ENCODE results near the gene OASL.

OASL gene, protein sequence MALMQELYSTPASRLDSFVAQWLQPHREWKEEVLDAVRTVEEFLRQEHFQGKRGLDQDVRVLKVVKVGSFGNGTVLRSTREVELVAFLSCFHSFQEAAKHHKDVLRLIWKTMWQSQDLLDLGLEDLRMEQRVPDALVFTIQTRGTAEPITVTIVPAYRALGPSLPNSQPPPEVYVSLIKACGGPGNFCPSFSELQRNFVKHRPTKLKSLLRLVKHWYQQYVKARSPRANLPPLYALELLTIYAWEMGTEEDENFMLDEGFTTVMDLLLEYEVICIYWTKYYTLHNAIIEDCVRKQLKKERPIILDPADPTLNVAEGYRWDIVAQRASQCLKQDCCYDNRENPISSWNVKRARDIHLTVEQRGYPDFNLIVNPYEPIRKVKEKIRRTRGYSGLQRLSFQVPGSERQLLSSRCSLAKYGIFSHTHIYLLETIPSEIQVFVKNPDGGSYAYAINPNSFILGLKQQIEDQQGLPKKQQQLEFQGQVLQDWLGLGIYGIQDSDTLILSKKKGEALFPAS

DNA sequence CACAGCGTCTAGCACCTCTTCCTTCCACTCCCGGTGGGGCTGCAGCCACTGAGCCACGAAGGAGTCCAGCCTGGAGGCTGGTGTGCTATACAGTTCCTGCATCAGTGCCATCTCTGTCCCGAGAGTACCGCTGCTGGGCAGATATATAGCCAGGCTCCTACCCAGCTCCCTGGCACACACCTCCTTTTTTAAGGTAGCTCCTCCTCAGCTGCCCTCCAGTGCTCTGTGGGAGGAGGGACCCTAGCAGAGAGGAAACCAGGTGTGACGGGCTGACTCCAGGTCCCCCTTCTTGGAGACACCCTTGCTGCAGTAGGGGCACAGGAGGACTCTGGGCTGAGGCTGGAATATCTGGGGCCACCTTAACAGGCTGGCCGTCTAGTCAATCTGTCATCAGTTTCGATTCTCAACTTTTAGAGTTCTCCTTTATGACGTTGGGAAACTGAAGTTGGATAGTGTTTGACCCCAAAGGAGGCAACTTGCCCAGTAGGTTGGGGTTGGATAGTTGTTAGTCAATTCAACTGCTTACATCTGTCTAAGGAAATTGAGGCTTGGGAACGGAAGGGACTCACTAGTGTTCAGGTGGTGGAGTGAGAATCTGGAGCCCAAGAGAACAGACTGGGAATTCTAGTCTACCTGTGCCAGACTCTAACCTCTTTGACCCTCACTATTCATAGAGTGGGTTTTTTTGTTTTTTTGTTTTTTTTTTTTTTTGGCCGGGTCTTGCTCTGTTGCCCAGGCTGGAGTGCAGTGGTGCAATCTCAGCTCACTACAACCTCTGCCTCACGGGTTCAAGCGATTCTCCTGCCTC is at the start of gene OASL:
OASL (minus strand) TSS at position 386 of the 808 bp plus-strand sequence; CDS start at position 111, 275 bp downstream.
- peak in 1 of 2 donors; percentile 23 for DNase-seq
- H3K27me3 ChIP-seq: peaks cover 0 to 18% of the 10 kb centered on the region in 2 donors
- TF ChIP-seq, protein P1, sequence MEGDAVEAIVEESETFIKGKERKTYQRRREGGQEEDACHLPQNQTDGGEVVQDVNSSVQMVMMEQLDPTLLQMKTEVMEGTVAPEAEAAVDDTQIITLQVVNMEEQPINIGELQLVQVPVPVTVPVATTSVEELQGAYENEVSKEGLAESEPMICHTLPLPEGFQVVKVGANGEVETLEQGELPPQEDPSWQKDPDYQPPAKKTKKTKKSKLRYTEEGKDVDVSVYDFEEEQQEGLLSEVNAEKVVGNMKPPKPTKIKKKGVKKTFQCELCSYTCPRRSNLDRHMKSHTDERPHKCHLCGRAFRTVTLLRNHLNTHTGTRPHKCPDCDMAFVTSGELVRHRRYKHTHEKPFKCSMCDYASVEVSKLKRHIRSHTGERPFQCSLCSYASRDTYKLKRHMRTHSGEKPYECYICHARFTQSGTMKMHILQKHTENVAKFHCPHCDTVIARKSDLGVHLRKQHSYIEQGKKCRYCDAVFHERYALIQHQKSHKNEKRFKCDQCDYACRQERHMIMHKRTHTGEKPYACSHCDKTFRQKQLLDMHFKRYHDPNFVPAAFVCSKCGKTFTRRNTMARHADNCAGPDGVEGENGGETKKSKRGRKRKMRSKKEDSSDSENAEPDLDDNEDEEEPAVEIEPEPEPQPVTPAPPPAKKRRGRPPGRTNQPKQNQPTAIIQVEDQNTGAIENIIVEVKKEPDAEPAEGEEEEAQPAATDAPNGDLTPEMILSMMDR (IDR thresholded peaks at IDR 0.05): no peak
- H3K9me3 ChIP-seq: no peaks in the 10 kb centered on the region
- H3K36me3 ChIP-seq: no peaks in the 10 kb centered on the region
- H3K27ac ChIP-seq: no peak within 1 kb of the TSS
- intact Hi-C loops (cut with DNase I; ENCODE audit: low total_unique reads): no loop called here
- H3K4me1 ChIP-seq: peaks cover 0 to 9% (median 2%) of the 10 kb centered on the region in 4 donors
- peak within 1 kb of the TSS; percentile 14 to 45 for H3K4me3 ChIP-seq

DNA sequence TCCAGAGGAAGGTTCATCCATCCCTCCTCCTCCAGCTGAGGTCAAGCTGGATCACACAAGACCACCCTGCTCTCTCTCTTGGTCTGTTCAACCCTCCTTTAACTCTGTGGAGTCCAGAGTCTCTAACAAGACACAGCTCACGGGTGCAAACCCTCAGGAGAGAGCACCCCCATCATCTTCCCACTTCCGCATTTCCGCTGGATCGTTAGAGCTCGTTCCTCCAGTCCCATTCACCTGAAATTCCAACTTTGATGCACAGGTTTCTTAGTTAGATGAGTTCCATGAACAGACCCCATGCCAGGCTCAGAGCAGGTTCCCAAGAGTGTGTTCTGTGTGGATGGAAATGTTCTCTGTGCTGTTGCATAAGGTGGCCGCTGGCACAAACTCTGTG is 49.1 kb upstream of the OASL start:
- no peak overlapping the region for H3K4me3 ChIP-seq
- TF ChIP-seq, protein P1 (IDR thresholded peaks at IDR 0.05): no peak
- H3K27ac ChIP-seq: no peak overlapping the region
- H3K27me3 ChIP-seq: peaks cover 0 to under 1% of the 10 kb centered on the region in 2 donors
- H3K4me1 ChIP-seq: no peaks in the 10 kb centered on the region
- no peaks in the 10 kb centered on the region for H3K36me3 ChIP-seq
- intact Hi-C loops (cut with DNase I; ENCODE audit: low total_unique reads): no loop called here
- H3K9me3 ChIP-seq: no peaks in the 10 kb centered on the region
- DNase-seq: no peak

DNA sequence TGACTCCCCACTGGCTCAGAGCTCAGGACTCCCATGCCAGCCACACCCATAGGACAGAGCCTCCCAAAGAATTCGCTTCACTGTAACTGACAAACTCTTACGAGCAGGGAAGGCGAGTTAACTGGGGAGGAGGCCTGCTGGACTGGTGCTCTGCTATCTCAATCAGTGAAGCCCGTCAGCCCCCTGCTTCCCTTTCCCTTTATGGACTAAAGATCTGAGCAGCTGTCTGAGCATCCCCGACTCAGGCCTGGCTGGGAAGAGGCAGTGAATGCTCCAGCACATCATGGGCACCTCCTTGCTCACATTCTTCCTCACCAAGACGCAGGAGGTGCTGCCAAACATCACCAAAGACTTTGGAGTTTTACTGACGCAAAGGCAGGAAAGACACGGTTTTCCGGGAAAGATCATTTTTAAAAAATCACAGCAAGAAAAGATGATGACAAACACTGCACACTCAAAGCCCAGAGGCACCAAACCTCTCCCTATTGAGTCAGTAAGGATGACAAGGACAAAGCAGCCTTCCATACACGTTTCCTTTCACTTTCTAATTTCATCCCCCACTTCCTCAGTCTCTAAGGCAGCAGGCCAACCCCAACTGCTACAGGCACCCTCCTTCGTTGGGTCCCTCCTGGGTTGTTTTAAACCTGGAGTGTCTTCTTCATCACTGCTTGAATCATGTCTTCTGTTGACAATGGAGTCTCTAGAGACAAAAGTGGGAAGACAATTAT is 48.6 kb upstream of the OASL start:
- no peak overlapping the region for H3K4me3 ChIP-seq
- no peaks in the 10 kb centered on the region for H3K36me3 ChIP-seq
- TF ChIP-seq, protein P1 (IDR thresholded peaks at IDR 0.05): no peak
- H3K27ac ChIP-seq: no peak overlapping the region
- H3K9me3 ChIP-seq: no peaks in the 10 kb centered on the region
- intact Hi-C loops (cut with DNase I; ENCODE audit: low total_unique reads): no loop called here
- no peaks in the 10 kb centered on the region for H3K4me1 ChIP-seq
- no peak for DNase-seq
- no peaks in the 10 kb centered on the region for H3K27me3 ChIP-seq

DNA sequence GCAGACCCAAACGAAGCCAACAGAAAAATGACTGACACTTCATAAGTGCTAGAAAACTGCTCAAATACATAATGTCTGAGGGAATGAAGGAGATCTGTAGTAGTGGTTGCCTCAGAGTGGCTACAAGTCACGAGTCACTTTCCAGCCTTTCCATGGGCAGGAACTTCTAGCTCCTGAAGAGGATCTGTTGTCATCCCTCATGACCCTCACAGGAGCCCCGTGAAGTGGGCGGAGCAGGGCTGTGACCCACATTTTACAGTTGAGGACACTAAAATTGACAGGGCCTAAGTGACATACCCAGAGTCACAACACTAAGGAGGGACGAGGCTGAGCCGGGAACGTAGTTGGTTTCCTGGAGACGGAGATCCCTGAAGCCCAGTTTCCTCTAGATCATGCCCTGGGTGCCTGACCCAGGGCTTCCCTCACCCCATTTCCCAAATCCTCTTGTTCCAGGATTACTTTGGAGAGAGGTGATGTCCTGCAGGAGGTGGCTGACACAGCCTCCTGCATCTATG is 47.8 kb upstream of the OASL start:
- no peak overlapping the region for H3K4me3 ChIP-seq
- TF ChIP-seq, protein P1 (IDR thresholded peaks at IDR 0.05): no peak
- no peaks in the 10 kb centered on the region for H3K4me1 ChIP-seq
- no peak overlapping the region for H3K27ac ChIP-seq
- no peaks in the 10 kb centered on the region for H3K27me3 ChIP-seq
- H3K36me3 ChIP-seq: no peaks in the 10 kb centered on the region
- no peak for DNase-seq
- intact Hi-C loops (cut with DNase I; ENCODE audit: low total_unique reads): no loop called here
- H3K9me3 ChIP-seq: no peaks in the 10 kb centered on the region
